K562 (cell line): Measurements from ENCODE around the gene NPAS3. TPM values are rescaled to one million over a fixed set of nuclear protein-coding genes. Genes with fewer than 3 reads are reported as not detected.

Source experiments
- ATAC-seq: fragments of 200-7000 bp; cut with Tn5 transposase; 3 replicates; pipeline ENCODE4 v1.9.1; 2020; ENCODE audit warnings: moderate library complexity
- BruUV-seq: library from RNA; stranded (reverse); fragments of 400-500 nt; replicated peaks from 2 replicates; lab custom pipeline; 2021; lab: Mats Ljungman, UMichigan
- CTCF ChIA-PET: fragments of 300-600 bp; formaldehyde crosslinking; extraction: SDS; loops from one replicate; lab custom pipeline; 2021; ENCODE audit warnings: low intra/inter-chr PET ratio; lab: Yijun Ruan, JAX
- POLR2A ChIA-PET: fragments of 300-600, 350-650 bp; sonication (Branson Sonifier 250); formaldehyde crosslinking; extraction: SDS; loops from one replicate; lab custom pipeline; 2021; ENCODE audit warnings: antibody characterized with exemption, inconsistent platforms; lab: Yijun Ruan, JAX
- DNase-seq, 4 experiments: peaks; one replicate each; pipeline versions ENCODE4 v3.0.0 to v3.0.0-alpha.2; 2011 to 2018; ENCODE audit warnings: low spot score in 3 of 4, mixed read lengths in 3 of 4; ENCODE audit errors: extremely low read depth in 1 of 4
- FAIRE-seq: peaks from 2 replicates; lab custom pipeline; 2011; peaks lifted over from hg19 to GRCh38; lab: Jason Lieb, UNC
- H2AFZ ChIP-seq: 2 replicates; pipeline ENCODE4 v1.6.0; 2011; ENCODE audit warnings: low read depth, low read length, control low read depth, inconsistent platforms
- H3K27ac ChIP-seq: fragments of 200-600 bp; 3 replicates; pipeline ENCODE4 v1.8.0; 2011; ENCODE audit warnings: low read depth, mild to moderate bottlenecking, control low read depth, inconsistent platforms, low read length, moderate library complexity, mixed read lengths; ENCODE audit errors: extremely low read depth
- H3K27me3 ChIP-seq, 2 experiments: fragments of 300-600 bp in 1 of 2; 2 replicates in 1 of 2; 3 replicates in 1 of 2; pipeline versions ENCODE4 v1.6.0 to v1.8.0; 2011; ENCODE audit warnings: inconsistent platforms in 2 of 2, low read length in 2 of 2, mild to moderate bottlenecking in 1 of 2, mixed read lengths in 1 of 2, moderate library complexity in 1 of 2; ENCODE audit not compliant: control insufficient read depth in 2 of 2, insufficient read depth in 2 of 2
- H3K36me3 ChIP-seq: fragments of 300-600 bp; 3 replicates; pipeline ENCODE4 v1.8.0; 2011; ENCODE audit warnings: mild to moderate bottlenecking, low read length, inconsistent platforms; ENCODE audit not compliant: control insufficient read depth, insufficient read depth
- H3K4me1 ChIP-seq, 2 experiments: fragments of 200-600 bp in 1 of 2; replicated peaks in 1 of 2; 2 replicates in 1 of 2; 3 replicates in 1 of 2; pipeline versions ENCODE4 v1.5.1 to v1.8.0; 2011; ENCODE audit warnings: inconsistent platforms in 2 of 2, low read length in 2 of 2, mild to moderate bottlenecking in 1 of 2, mixed read lengths in 1 of 2, moderate library complexity in 1 of 2; ENCODE audit not compliant: control insufficient read depth in 2 of 2, insufficient read depth in 2 of 2
- H3K4me2 ChIP-seq: 2 replicates; pipeline ENCODE4 v1.6.1; 2011; ENCODE audit warnings: low read length, control low read depth, inconsistent platforms, mixed read lengths; ENCODE audit not compliant: insufficient read depth
- H3K4me3 ChIP-seq: fragments of 200-600 bp; sonication (generic), shearing (Covaris generic); 2 replicates; pipeline ENCODE4 v1.5.1; 2016; ENCODE audit warnings: control low read depth, inconsistent platforms
- H3K79me2 ChIP-seq: fragments of 200-600 bp; 3 replicates; pipeline ENCODE4 v1.8.0; 2011; ENCODE audit warnings: low read length, inconsistent platforms; ENCODE audit not compliant: control insufficient read depth, insufficient read depth
- H3K9ac ChIP-seq, 2 experiments: 2 replicates each; pipeline versions ENCODE4 v1.6.0 to v1.6.1; 2011; ENCODE audit warnings: low read depth in 2 of 2, low read length in 2 of 2, control low read depth in 1 of 2, inconsistent platforms in 1 of 2, mild to moderate bottlenecking in 1 of 2, mixed read lengths in 1 of 2; ENCODE audit not compliant: insufficient read depth in 1 of 2
- H3K9me1 ChIP-seq: one replicate; pipeline ENCODE4 v1.6.0; 2011; ENCODE audit warnings: inconsistent platforms, mild to moderate bottlenecking, low read length, moderate library complexity; ENCODE audit not compliant: control insufficient read depth, insufficient read depth
- H3K9me3 ChIP-seq: replicated peaks from 2 replicates; pipeline ENCODE4 v1.5.1; 2011; ENCODE audit warnings: low read depth, low read length, inconsistent platforms; ENCODE audit not compliant: control insufficient read depth, insufficient read depth
- H4K20me1 ChIP-seq: replicated peaks from 2 replicates; pipeline ENCODE4 v1.6.1; 2011; ENCODE audit warnings: low read length, inconsistent platforms, mixed read lengths; ENCODE audit not compliant: control insufficient read depth, insufficient read depth
- C11orf30 ChIP-seq: fragments of 450-650 bp; IDR thresholded peaks from 2 replicates; pipeline ENCODE4 v1.6.1; 2016; ENCODE audit warnings: low read depth, mild to moderate bottlenecking
- CREM ChIP-seq: IDR thresholded peaks from 2 replicates; pipeline ENCODE4 v1.6.1; 2014; ENCODE audit warnings: antibody characterized with exemption, low read depth
- DIDO1 ChIP-seq: fragments of 450-650 bp; IDR thresholded peaks from 2 replicates; pipeline ENCODE4 v1.6.1; 2016; ENCODE audit warnings: low read depth, missing biosample characterization, missing genetic modification characterization
- ERF ChIP-seq: fragments of 450-650 bp; formaldehyde crosslinking; IDR thresholded peaks from 2 replicates; pipeline ENCODE4 v1.4.0; 2020; ENCODE audit warnings: mild to moderate bottlenecking, mixed read lengths
- GATA2 ChIP-seq: sonication (generic); formaldehyde crosslinking; IDR thresholded peaks from 2 replicates; pipeline ENCODE4 v1.4.0; 2020; ENCODE audit warnings: mild to moderate bottlenecking, missing genetic modification reagents
- KLF6 ChIP-seq: fragments of 250-450 bp; sonication (Bioruptor Pico); IDR thresholded peaks from 2 replicates; pipeline ENCODE4 v1.4.0; 2020; ENCODE audit warnings: mild to moderate bottlenecking, moderate library complexity, borderline replicate concordance
- MIER1 ChIP-seq: fragments of 450-650 bp; IDR thresholded peaks from 2 replicates; pipeline ENCODE4 v1.6.1; 2016; ENCODE audit warnings: antibody characterized with exemption, mild to moderate bottlenecking, low read depth
- NCOA4 ChIP-seq: fragments of 450-650 bp; IDR thresholded peaks from 2 replicates; pipeline ENCODE4 v1.6.1; 2018; ENCODE audit warnings: mild to moderate bottlenecking; ENCODE audit not compliant: partially characterized antibody
- NR2C2 ChIP-seq, 2 experiments: fragments of 200-800 bp in 1 of 2; sonication (Bioruptor generic) in 1 of 2; sonication (generic) in 1 of 2; formaldehyde crosslinking in 1 of 2; IDR thresholded peaks; 2 replicates each; pipeline versions ENCODE4 v1.6.1 to v1.8.0; 2016 to 2022; ENCODE audit warnings: mild to moderate bottlenecking in 1 of 2, missing compliant biosample characterization in 1 of 2, missing genetic modification characterization in 1 of 2, missing genetic modification reagents in 1 of 2
- SMAD1 ChIP-seq: fragments of 150-350 bp; IDR thresholded peaks from 2 replicates; pipeline ENCODE4 v1.6.1; 2014; ENCODE audit warnings: low read length, low read depth; ENCODE audit not compliant: partially characterized antibody
- TCF7 ChIP-seq: sonication (generic); IDR thresholded peaks from 2 replicates; pipeline ENCODE4 v1.6.1; 2016; ENCODE audit warnings: antibody characterized with exemption, borderline replicate concordance
- ZKSCAN1 ChIP-seq: fragments of 150-350 bp; IDR thresholded peaks from 2 replicates; pipeline ENCODE4 v1.6.1; 2016; ENCODE audit warnings: low read depth, low read length
- ZNF121 ChIP-seq: sonication (generic); formaldehyde crosslinking; conservative IDR thresholded peaks from 2 replicates; pipeline ENCODE4 v1.8.0; 2022; ENCODE audit warnings: missing genetic modification reagents
- ZNF165 ChIP-seq: fragments of 250-450 bp; sonication (Bioruptor Pico); IDR thresholded peaks from 2 replicates; pipeline ENCODE4 v1.4.0; 2020; ENCODE audit warnings: borderline replicate concordance
- ZNF445 ChIP-seq: fragments of 250-450 bp; sonication (Bioruptor Pico); IDR thresholded peaks from 2 replicates; pipeline ENCODE4 v1.4.0; 2020; ENCODE audit warnings: low read depth, mild to moderate bottlenecking, moderate library complexity
- WGBS: fragments of 100-300 bp; shearing (Covaris generic); methylation state at CpG from one replicate; pipeline ENCODE4 v1.1.6; 2016; ENCODE audit warnings: low coverage, mixed read lengths; ENCODE audit not compliant: insufficient coverage; ENCODE audit errors: missing lambda C conversion rate; 5-methylcytosine and 5-hydroxymethylcytosine counted together
- in situ Hi-C: fragments of 300-500 bp; cut with MboI; formaldehyde crosslinking; loops from 4 replicates; pipeline ENCODE4 v1.15.0; 2018; ENCODE audit warnings: inconsistent platforms, mixed read lengths
- intact Hi-C: fragments of 100-400 bp; cut with micrococcal nuclease; formaldehyde crosslinking; loops from 2 replicates; pipeline ENCODE4 v1.14.2; 2022
- polyA plus RNA-seq, 8 experiments: library from polyadenylated mRNA; depleted of rRNA in 4 of 8; stranded (reverse) in 5 of 8; unstranded in 3 of 8; fragments of >200 nt; fragmentation: Nextera tagmentation in 2 of 8; fragmentation: Illumina TruSeq in 1 of 8; extraction: Ambion mirVana in 2 of 8; extraction: Trizol in 1 of 8; gene quantifications; 2 replicates each; pipeline versions ENCODE4 v1.2.1 to v1.2.3, GENCODE V29; 2011 to 2014; ENCODE audit warnings: inconsistent platforms in 1 of 8, missing spikeins in 1 of 8
- total RNA-seq, 7 experiments: library from RNA; depleted of rRNA in 6 of 7; stranded (reverse); fragments of >200 nt in 6 of 7; fragmentation: Illumina TruSeq in 2 of 7; extraction: Trizol in 2 of 7; gene quantifications; 2 replicates each; pipeline versions ENCODE4 v1.2.1 to v1.2.3, GENCODE V29; 2011 to 2021; ENCODE audit warnings: low replicate concordance in 1 of 7
- TF ChIP-seq, protein P1 (sequence below): sonication (generic); formaldehyde crosslinking; IDR thresholded peaks from 2 replicates; pipeline ENCODE4 v1.8.0; 2022; ENCODE audit warnings: mild to moderate bottlenecking, missing genetic modification reagents, borderline replicate concordance
- TF ChIP-seq, protein P2 (sequence below): fragments of 250-450 bp; sonication (Bioruptor Pico); IDR thresholded peaks from 2 replicates; pipeline ENCODE4 v1.8.0; 2021; ENCODE audit warnings: borderline replicate concordance, mild to moderate bottlenecking, moderate library complexity; ENCODE audit not compliant: poor library complexity, severe bottlenecking
- TF ChIP-seq, protein P3 (sequence below), 3 experiments: fragments of 200-800 bp in 1 of 3; sonication (Bioruptor generic) in 1 of 3; sonication (generic) in 1 of 3; formaldehyde crosslinking in 1 of 3; IDR thresholded peaks; 2 replicates each; pipeline versions ENCODE4 v1.6.1 to v1.8.0; 2016 to 2022; ENCODE audit warnings: mild to moderate bottlenecking in 2 of 3, missing compliant biosample characterization in 2 of 3, missing genetic modification characterization in 2 of 3, missing genetic modification reagents in 1 of 3
- TF ChIP-seq, protein P4 (sequence below): fragments of 450-650 bp; IDR thresholded peaks from 2 replicates; pipeline ENCODE4 v1.6.1; 2017; ENCODE audit warnings: mild to moderate bottlenecking, moderate library complexity

Gene NPAS3
- total and polyA plus RNA-seq, 9 of the 15 experiments (the other 6 are each of a cell fraction or from before 2014, with no cell fraction given), result 0.04 TPM; not detected in 8

DNA sequence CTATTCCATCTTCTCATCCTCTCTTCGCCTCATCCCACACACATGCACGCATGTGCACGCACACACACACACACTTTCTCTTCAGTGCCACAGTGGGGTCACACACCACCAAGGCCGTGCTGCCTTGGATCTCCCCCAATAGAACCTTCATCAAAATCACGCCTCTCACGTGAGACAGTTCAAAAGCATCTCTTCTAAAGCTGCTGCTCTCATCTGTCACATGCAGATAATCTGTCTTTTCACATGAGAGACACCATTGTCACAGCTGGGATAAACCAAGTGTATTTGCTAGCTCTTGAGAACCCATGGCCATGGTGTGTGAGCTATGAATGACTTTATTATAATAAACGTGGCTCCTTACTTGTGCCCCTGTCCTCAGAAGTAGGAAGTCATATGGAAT lies 793.5 kb downstream of the NPAS3 start:
- no peak overlapping the region for H2AFZ ChIP-seq
- H3K36me3 ChIP-seq, result no peaks in the 10 kb centered on the region
- H3K79me2 ChIP-seq, result no peaks in the 10 kb centered on the region
- no peak overlapping the region for H3K27ac ChIP-seq
- ATAC-seq (no peak), FAIRE-seq (no peak), DNase-seq (no peak)
- in situ Hi-C loops (no loop called here), intact Hi-C loops (no loop called here)
- WGBS, result 0% methylated on average over 7 of the region's 7 CpGs
- no peaks in the 10 kb centered on the region for H3K9me1 ChIP-seq
- H3K9me3 ChIP-seq, result no peaks in the 10 kb centered on the region
- no peak overlapping the region for H3K9ac ChIP-seq
- no peak overlapping the region for H3K4me2 ChIP-seq
- ChIA-PET POLR2A (interaction anchor here (1.4 kb wide), 1 partner anchor 12 kb away, joined by 3 read pairs; no protein-coding TSS in a partner anchor), CTCF (no interaction called here)
- H3K4me1 ChIP-seq, result no peaks in the 10 kb centered on the region
- H3K27me3 ChIP-seq, result peaks cover 0 to 9% of the 10 kb centered on the region in 2 experiments; a peak in 2 of 5 replicates
- H3K4me3 ChIP-seq, result no peak overlapping the region
- BruUV-seq, result no TSS peak
- no peaks in the 10 kb centered on the region for H4K20me1 ChIP-seq
- TF ChIP-seq, protein P1, sequence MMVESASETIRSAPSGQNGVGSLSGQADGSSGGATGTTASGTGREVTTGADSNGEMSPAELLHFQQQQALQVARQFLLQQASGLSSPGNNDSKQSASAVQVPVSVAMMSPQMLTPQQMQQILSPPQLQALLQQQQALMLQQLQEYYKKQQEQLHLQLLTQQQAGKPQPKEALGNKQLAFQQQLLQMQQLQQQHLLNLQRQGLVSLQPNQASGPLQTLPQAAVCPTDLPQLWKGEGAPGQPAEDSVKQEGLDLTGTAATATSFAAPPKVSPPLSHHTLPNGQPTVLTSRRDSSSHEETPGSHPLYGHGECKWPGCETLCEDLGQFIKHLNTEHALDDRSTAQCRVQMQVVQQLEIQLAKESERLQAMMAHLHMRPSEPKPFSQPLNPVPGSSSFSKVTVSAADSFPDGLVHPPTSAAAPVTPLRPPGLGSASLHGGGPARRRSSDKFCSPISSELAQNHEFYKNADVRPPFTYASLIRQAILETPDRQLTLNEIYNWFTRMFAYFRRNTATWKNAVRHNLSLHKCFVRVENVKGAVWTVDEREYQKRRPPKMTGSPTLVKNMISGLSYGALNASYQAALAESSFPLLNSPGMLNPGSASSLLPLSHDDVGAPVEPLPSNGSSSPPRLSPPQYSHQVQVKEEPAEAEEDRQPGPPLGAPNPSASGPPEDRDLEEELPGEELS (CRISPR knock-in tag), result no peak
- TF ChIP-seq ERF (CRISPR knock-in tag), result no peak
- no peak for TF ChIP-seq ZNF165 (CRISPR knock-in tag)
- no peak for TF ChIP-seq KLF6 (CRISPR knock-in tag)
- TF ChIP-seq NCOA4, result no peak
- no peak for TF ChIP-seq DIDO1 (tag)
- TF ChIP-seq GATA2, result no peak
- TF ChIP-seq TCF7, result no peak
- no peak for TF ChIP-seq MIER1
- no peak for TF ChIP-seq C11orf30
- TF ChIP-seq, protein P2, sequence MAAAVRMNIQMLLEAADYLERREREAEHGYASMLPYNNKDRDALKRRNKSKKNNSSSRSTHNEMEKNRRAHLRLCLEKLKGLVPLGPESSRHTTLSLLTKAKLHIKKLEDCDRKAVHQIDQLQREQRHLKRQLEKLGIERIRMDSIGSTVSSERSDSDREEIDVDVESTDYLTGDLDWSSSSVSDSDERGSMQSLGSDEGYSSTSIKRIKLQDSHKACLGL (CRISPR knock-in tag), result no peak
- TF ChIP-seq ZKSCAN1, result no peak
- no peak for TF ChIP-seq CREM
- TF ChIP-seq, protein P3, sequence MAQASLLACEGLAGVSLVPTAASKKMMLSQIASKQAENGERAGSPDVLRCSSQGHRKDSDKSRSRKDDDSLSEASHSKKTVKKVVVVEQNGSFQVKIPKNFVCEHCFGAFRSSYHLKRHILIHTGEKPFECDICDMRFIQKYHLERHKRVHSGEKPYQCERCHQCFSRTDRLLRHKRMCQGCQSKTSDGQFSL (CRISPR knock-in tag; IDR thresholded peaks at IDR 0.05), result no peak
- TF ChIP-seq, protein P3 (tag; IDR thresholded peaks at IDR 0.05), result no peak
- TF ChIP-seq ZNF445 (CRISPR knock-in tag), result no peak
- TF ChIP-seq, protein P4, sequence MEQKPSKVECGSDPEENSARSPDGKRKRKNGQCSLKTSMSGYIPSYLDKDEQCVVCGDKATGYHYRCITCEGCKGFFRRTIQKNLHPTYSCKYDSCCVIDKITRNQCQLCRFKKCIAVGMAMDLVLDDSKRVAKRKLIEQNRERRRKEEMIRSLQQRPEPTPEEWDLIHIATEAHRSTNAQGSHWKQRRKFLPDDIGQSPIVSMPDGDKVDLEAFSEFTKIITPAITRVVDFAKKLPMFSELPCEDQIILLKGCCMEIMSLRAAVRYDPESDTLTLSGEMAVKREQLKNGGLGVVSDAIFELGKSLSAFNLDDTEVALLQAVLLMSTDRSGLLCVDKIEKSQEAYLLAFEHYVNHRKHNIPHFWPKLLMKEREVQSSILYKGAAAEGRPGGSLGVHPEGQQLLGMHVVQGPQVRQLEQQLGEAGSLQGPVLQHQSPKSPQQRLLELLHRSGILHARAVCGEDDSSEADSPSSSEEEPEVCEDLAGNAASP, result no peak
- no peak for TF ChIP-seq ZNF121 (CRISPR knock-in tag)
- no peak for TF ChIP-seq SMAD1
- no peak for TF ChIP-seq NR2C2 (CRISPR knock-in tag; IDR thresholded peaks at IDR 0.05)
- no peak for TF ChIP-seq NR2C2 (tag; IDR thresholded peaks at IDR 0.05)
